Transverse colon (tissue), 4 donors: ENCODE results near the gene ZDHHC9. TPM values are rescaled to one million over a fixed set of nuclear protein-coding genes. Genes with fewer than 3 reads are reported as not detected.

Source experiments
- DNase-seq: peaks from one replicate; pipeline ENCODE4 v3.0.0-alpha.2; 2019
- H3K27ac ChIP-seq, 4 donors: fragments of 200-600 bp; sonication (generic); 2 replicates each; pipeline ENCODE4 v1.5.1; 2016 to 2018; ENCODE audit warnings: inconsistent platforms in 4 of 4
- H3K27me3 ChIP-seq: fragments of 200-600 bp; sonication (generic); 2 replicates; pipeline ENCODE4 v1.5.1; 2017; ENCODE audit warnings: inconsistent platforms
- H3K36me3 ChIP-seq, 4 donors: fragments of 200-600 bp; sonication (generic); 2 replicates each; pipeline ENCODE4 v1.5.1; 2017 to 2019; ENCODE audit warnings: inconsistent platforms in 4 of 4
- H3K4me1 ChIP-seq, 4 donors: fragments of 200-600 bp; sonication (generic); 2 replicates each; pipeline ENCODE4 v1.5.1; 2017 to 2020; ENCODE audit warnings: inconsistent platforms in 4 of 4
- H3K4me3 ChIP-seq, 4 donors: fragments of 200-600 bp; sonication (generic); 1 replicate in 1 of 4; 2 replicates in 3 of 4; pipeline versions ENCODE4 v1.5.1 to v1.6.1; 2017 to 2019; ENCODE audit warnings: inconsistent platforms in 4 of 4
- H3K9me3 ChIP-seq, 2 donors: fragments of 200-600 bp; sonication (generic); 2 replicates each; pipeline ENCODE4 v1.5.1; 2017 to 2019; ENCODE audit warnings: inconsistent platforms in 2 of 2
- EP300 ChIP-seq: sonication (generic); formaldehyde crosslinking; IDR thresholded peaks from one replicate; pipeline ENCODE4 v1.6.1; 2017; ENCODE audit warnings: antibody characterized with exemption, low read depth
- POLR2A ChIP-seq: fragments of 450-650 bp; IDR thresholded peaks from one replicate; pipeline ENCODE4 v1.6.1; 2016; ENCODE audit warnings: antibody characterized with exemption, mild to moderate bottlenecking, moderate library complexity
- POLR2AphosphoS5 ChIP-seq, 3 donors: sonication (generic); formaldehyde crosslinking; IDR thresholded peaks; one replicate each; pipeline ENCODE4 v1.6.1; 2016; ENCODE audit warnings: antibody characterized with exemption in 3 of 3
- WGBS, 2 donors: methylation state at CpG; one replicate each; pipeline ENCODE4 v1.1.5; 2018; ENCODE audit warnings: low coverage in 1 of 2; 5-methylcytosine and 5-hydroxymethylcytosine counted together
- in situ Hi-C, 4 donors: fragments of 200-750 bp; cut with MboI; loops; one replicate each; pipeline versions ENCODE4 v1.15.0 to v1.15.1; 2017; ENCODE audit warnings: low sequenced_read_pairs in 3 of 4, low pct_ligation_motif_present in 1 of 4, low pct_unique_long_range_greater_than_20kb in 1 of 4
- intact Hi-C: fragments of 100-400 bp; cut with DNase I; formaldehyde crosslinking; loops from one replicate; pipeline ENCODE4 v1.15.1; 2023; ENCODE audit warnings: low total_unique reads
- total RNA-seq, 4 donors: library from RNA; depleted of rRNA; stranded (reverse); fragments of >200 nt; gene quantifications; one replicate each; pipeline ENCODE4 v1.1.0, GENCODE V29; 2016
- TF ChIP-seq, protein P1 (sequence below), 5 experiments: fragments of 200-600 bp in 3 of 5; fragments of 450-650 bp in 2 of 5; sonication (generic) in 3 of 5; IDR thresholded peaks; 1 replicate in 2 of 5; 2 replicates in 3 of 5; pipeline ENCODE4 v1.5.1; 2016 to 2017; ENCODE audit warnings: antibody characterized with exemption in 5 of 5, inconsistent platforms in 3 of 5, mild to moderate bottlenecking in 2 of 5, moderate library complexity in 1 of 5

ZDHHC9 gene
- total RNA-seq, 4 donors from 2014 or later = 9.2 to 60.2 (median 30.7) TPM

DNA sequence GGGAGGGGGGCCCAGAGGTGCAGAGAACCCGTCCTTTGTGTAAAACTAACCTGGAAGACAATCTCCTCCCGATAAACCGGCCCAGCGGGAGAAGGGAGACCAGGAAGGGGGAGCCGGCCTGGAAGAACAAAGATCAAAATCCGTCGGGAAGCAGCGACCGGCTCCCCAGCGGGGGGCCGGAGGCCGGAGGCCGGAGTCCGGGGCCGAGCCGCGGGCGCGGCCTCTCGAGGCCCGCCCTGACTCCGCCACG lies 552 bp downstream of the ZDHHC9 start:
- intact Hi-C loops = no loop called here
- Histone ChIP-seq H3K27me3 (no peaks in the 10 kb centered on the region), H3K4me3 (peak overlapping the region; percentile 60 to 89 (median 70)), H3K36me3 (no peaks in the 10 kb centered on the region), H3K27ac (peak overlapping the region; percentile 85 to 92 (median 87)), H3K9me3 (no peaks in the 10 kb centered on the region), H3K4me1 (peaks cover 0 to 21% (median 0%) of the 10 kb centered on the region in 4 donors)
- no peak for TF ChIP-seq EP300
- TF ChIP-seq POLR2A = no peak
- TF ChIP-seq, protein P1, sequence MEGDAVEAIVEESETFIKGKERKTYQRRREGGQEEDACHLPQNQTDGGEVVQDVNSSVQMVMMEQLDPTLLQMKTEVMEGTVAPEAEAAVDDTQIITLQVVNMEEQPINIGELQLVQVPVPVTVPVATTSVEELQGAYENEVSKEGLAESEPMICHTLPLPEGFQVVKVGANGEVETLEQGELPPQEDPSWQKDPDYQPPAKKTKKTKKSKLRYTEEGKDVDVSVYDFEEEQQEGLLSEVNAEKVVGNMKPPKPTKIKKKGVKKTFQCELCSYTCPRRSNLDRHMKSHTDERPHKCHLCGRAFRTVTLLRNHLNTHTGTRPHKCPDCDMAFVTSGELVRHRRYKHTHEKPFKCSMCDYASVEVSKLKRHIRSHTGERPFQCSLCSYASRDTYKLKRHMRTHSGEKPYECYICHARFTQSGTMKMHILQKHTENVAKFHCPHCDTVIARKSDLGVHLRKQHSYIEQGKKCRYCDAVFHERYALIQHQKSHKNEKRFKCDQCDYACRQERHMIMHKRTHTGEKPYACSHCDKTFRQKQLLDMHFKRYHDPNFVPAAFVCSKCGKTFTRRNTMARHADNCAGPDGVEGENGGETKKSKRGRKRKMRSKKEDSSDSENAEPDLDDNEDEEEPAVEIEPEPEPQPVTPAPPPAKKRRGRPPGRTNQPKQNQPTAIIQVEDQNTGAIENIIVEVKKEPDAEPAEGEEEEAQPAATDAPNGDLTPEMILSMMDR (IDR thresholded peaks at IDR 0.05) = no peak
- no peak for TF ChIP-seq POLR2AphosphoS5 (IDR thresholded peaks at IDR 0.05)
- in situ Hi-C loops = loop anchor here in 1 of 4 donors (25.0 kb wide), 1 partner anchor 206 kb away; no protein-coding TSS in a partner anchor
- 49% methylated on average over 23 of the region's 23 CpGs; no CpG with 5 or more reads in 1 of the 2 donors for WGBS, 2 donors
- no peak for DNase-seq

DNA sequence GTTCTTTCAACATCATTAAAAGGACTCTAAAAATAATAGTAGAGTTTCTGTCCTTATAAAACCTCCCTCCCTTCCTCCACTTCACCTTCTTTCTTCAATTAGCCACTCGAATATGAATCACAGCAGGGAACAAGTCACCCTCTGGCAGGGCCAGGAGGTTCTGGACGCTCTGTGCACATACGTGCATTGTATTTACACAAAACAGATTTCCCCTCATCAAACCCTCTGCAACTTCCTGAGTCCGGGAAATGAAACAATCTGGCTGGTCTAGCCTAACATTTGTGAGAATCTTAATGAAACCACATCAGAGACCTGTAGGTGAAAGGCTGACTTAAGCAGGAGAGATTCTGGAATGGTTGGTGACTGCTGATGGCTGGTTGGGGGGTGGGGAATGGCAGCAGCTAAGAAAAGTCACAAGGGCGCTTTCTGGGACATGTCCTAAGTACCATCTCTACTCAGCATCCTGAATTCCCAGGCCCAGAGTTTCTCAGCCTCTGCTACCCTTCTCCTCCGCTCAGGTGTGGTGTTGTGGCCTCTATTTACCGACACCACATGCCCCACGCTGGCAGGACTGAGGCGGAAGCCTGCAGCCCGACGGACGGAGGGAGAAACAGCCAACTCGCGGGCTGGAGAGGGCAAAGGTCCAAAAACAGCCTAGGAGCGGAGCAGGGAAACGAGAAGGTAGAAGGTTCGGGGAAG lies 1.0 kb downstream of the ZDHHC9 start:
- Histone ChIP-seq H3K27ac (peak overlapping the region; percentile 85 to 92 (median 87)), H3K9me3 (no peaks in the 10 kb centered on the region), H3K27me3 (no peaks in the 10 kb centered on the region), H3K4me3 (peak overlapping the region; percentile 60 to 89 (median 70)), H3K4me1 (peaks cover 0 to 21% (median 0%) of the 10 kb centered on the region in 4 donors), H3K36me3 (no peaks in the 10 kb centered on the region)
- no peak for TF ChIP-seq POLR2AphosphoS5 (IDR thresholded peaks at IDR 0.05)
- intact Hi-C loops (no loop called here), in situ Hi-C loops (loop anchor here in 1 of 4 donors (25.0 kb wide), 1 partner anchor 205 kb away; no protein-coding TSS in a partner anchor)
- WGBS, 2 donors = 35% methylated on average over 17 of the region's 17 CpGs; no CpG with 5 or more reads in 1 of the 2 donors
- peak; percentile 55 for DNase-seq

DNA sequence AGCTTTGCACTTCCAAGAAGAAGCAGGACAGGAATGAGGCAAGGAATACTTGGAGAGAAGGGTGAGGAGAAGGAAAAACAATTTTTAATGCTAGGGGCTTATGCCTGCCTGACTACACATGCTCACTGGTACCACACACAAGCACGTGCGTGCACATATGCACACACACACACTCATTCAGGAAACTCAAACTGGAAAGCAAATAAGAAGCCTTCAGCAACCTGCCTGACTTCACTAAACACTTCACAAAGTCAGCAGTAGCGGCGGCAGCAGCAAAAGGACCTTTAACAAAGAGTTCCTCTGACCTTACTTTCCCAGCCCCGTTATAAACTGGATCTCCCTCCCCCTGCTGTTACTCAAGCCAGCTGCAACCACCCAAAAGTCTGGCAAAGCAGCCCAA lies 3.3 kb downstream of the ZDHHC9 start:
- intact Hi-C loops = no loop called here
- 57% methylated on average over 5 of the region's 5 CpGs; no CpG with 5 or more reads in 1 of the 2 donors for whole genome bisulfite sequencing, 2 donors
- no peak for DNase-seq
- Histone ChIP-seq H3K27me3 (no peaks in the 10 kb centered on the region), H3K4me3 (no peak overlapping the region), H3K36me3 (no peaks in the 10 kb centered on the region), H3K27ac (no peak overlapping the region), H3K9me3 (no peaks in the 10 kb centered on the region), H3K4me1 (peaks cover 0 to 21% (median 0%) of the 10 kb centered on the region in 4 donors)
- TF ChIP-seq POLR2AphosphoS5 (IDR thresholded peaks at IDR 0.05) (no peak), POLR2A (no peak), EP300 (no peak)
- TF ChIP-seq, protein P1 (IDR thresholded peaks at IDR 0.05) = no peak
- in situ Hi-C loops = loop anchor here in 1 of 4 donors (25.0 kb wide), 1 partner anchor 203 kb away; no protein-coding TSS in a partner anchor

DNA sequence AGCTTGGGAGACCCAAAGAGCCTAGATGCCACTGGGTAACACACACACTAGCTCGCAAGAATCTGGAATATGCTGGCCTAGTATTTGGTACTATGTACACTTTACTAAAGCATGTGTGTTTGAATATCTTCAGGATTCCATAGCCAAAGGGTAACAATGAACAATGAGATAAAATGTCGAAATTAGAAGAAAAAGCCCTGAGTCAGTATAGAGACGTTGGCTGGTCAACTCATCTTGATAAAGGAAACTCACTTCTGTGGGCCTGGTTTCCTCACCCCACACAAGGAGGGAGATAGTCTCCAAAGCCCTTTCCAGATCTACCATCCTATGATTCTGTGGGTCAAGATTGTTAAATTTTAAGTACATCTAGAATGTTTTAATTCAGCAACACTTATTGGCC lies 6.9 kb downstream of the ZDHHC9 start:
- Histone ChIP-seq H3K36me3 (no peaks in the 10 kb centered on the region), H3K4me3 (no peak overlapping the region), H3K27ac (no peak overlapping the region), H3K4me1 (peaks cover 0 to 11% (median 0%) of the 10 kb centered on the region in 4 donors), H3K9me3 (no peaks in the 10 kb centered on the region), H3K27me3 (no peaks in the 10 kb centered on the region)
- in situ Hi-C loops = loop anchor here in 1 of 4 donors (25.0 kb wide), 1 partner anchor 200 kb away; no protein-coding TSS in a partner anchor
- TF ChIP-seq EP300 (no peak), POLR2AphosphoS5 (IDR thresholded peaks at IDR 0.05) (no peak), POLR2A (no peak)
- TF ChIP-seq, protein P1 (IDR thresholded peaks at IDR 0.05) = no peak
- no peak for DNase-seq
- 71% methylated on average over 3 of the region's 3 CpGs; no CpG with 5 or more reads in 1 of the 2 donors for WGBS, 2 donors
- intact Hi-C loops = no loop called here
